Esophagus muscularis mucosa (tissue), 3 donors: ENCODE data around the gene POU2F1.

ENCODE experiments used
- CTCF ChIP-seq, 3 experiments: fragments of 200-600 bp in 2 of 3; fragments of 450-650 bp in 1 of 3; sonication (generic) in 2 of 3; IDR thresholded peaks; one replicate each; pipeline ENCODE4 v1.5.1; 2017 to 2019; ENCODE audit warnings: antibody characterized with exemption in 3 of 3, mild to moderate bottlenecking in 2 of 3, moderate library complexity in 1 of 3
- POLR2A ChIP-seq: fragments of 450-650 bp; IDR thresholded peaks from one replicate; pipeline ENCODE4 v1.6.1; 2017; ENCODE audit warnings: antibody characterized with exemption, moderate library complexity, mild to moderate bottlenecking, low read depth
- POLR2AphosphoS5 ChIP-seq, 2 donors: sonication (generic); formaldehyde crosslinking; IDR thresholded peaks; one replicate each; pipeline ENCODE4 v1.6.1; 2017; ENCODE audit warnings: antibody characterized with exemption in 2 of 2

GRCh38 chr1:167297222-167298214, 76.8 kb downstream of the POU2F1 start:
- no peak for TF ChIP-seq CTCF (IDR thresholded peaks at IDR 0.05)
- TF ChIP-seq POLR2A = no peak
- no peak for TF ChIP-seq POLR2AphosphoS5 (IDR thresholded peaks at IDR 0.05)
